MM.1S (cell line): ENCODE results near the gene PDE2A.

Source experiments
- DNase-seq: peaks from one replicate; pipeline ENCODE4 v3.0.0-alpha.2; 2015
- H2AFZ ChIP-seq: fragments of 300-600 bp; sonication (generic); 2 replicates; pipeline ENCODE4 v1.6.0; 2016; ENCODE audit warnings: antibody characterized with exemption, low read length
- H3F3A ChIP-seq: fragments of 300-600 bp; sonication (generic); 2 replicates; pipeline ENCODE4 v1.6.1; 2016; ENCODE audit warnings: mild to moderate bottlenecking, antibody characterized with exemption, low read length, moderate library complexity, mixed read lengths; ENCODE audit not compliant: insufficient read depth
- H3K27ac ChIP-seq: fragments of 300-600 bp; sonication (generic); 2 replicates; pipeline ENCODE4 v1.5.1; 2016; ENCODE audit warnings: mild to moderate bottlenecking, low read length
- H3K27me3 ChIP-seq: fragments of 300-600 bp; sonication (generic); replicated peaks from 2 replicates; pipeline ENCODE4 v1.6.0; 2016; ENCODE audit warnings: low read length; ENCODE audit not compliant: insufficient read depth
- H3K36me3 ChIP-seq: fragments of 300-600 bp; sonication (generic); replicated peaks from 2 replicates; pipeline ENCODE4 v1.6.1; 2016; ENCODE audit warnings: mild to moderate bottlenecking, low read length, mixed read lengths; ENCODE audit not compliant: insufficient read depth
- H3K4me1 ChIP-seq: fragments of 300-600 bp; sonication (generic); 2 replicates; pipeline ENCODE4 v1.6.1; 2016; ENCODE audit warnings: low read length, mixed read lengths
- H3K4me2 ChIP-seq: fragments of 300-600 bp; sonication (generic); 2 replicates; pipeline ENCODE4 v1.6.0; 2016; ENCODE audit warnings: low read depth, low read length
- H3K4me3 ChIP-seq: fragments of 300-600 bp; sonication (generic); 2 replicates; pipeline ENCODE4 v1.5.1; 2016; ENCODE audit warnings: low read length, mixed read lengths
- H3K79me2 ChIP-seq: fragments of 300-600 bp; sonication (generic); 2 replicates; pipeline ENCODE4 v1.6.1; 2016; ENCODE audit warnings: mixed run types, low read length, mixed read lengths
- H3K9ac ChIP-seq: fragments of 300-600 bp; sonication (generic); 2 replicates; pipeline ENCODE4 v1.6.1; 2016; ENCODE audit warnings: low read length, mixed read lengths
- H3K9me2 ChIP-seq: fragments of 300-600 bp; sonication (generic); replicated peaks from 2 replicates; pipeline ENCODE4 v1.6.1; 2016; ENCODE audit warnings: mild to moderate bottlenecking, low read length, mixed read lengths; ENCODE audit not compliant: insufficient read depth
- H3K9me3 ChIP-seq: fragments of 300-600 bp; sonication (generic); replicated peaks from 2 replicates; pipeline ENCODE4 v1.6.1; 2016; ENCODE audit warnings: mild to moderate bottlenecking, low read length, mixed read lengths; ENCODE audit not compliant: insufficient read depth
- H4K20me1 ChIP-seq: fragments of 300-600 bp; sonication (generic); 2 replicates; pipeline ENCODE4 v1.6.1; 2016; ENCODE audit warnings: mild to moderate bottlenecking, low read length, moderate library complexity, mixed read lengths; ENCODE audit not compliant: insufficient read depth
- CTCF ChIP-seq: fragments of 300-600 bp; sonication (generic); IDR thresholded peaks from 2 replicates; pipeline ENCODE4 v1.5.1; 2016; ENCODE audit warnings: antibody characterized with exemption, low read length, mixed read lengths
- EZH2 ChIP-seq: fragments of 300-600 bp; sonication (generic); optimal IDR thresholded peaks from 2 replicates; pipeline ENCODE3; 2017; ENCODE audit warnings: low read depth, mild to moderate bottlenecking, antibody characterized with exemption, low read length, mixed read lengths
- EZH2phosphoT487 ChIP-seq: fragments of 300-600 bp; sonication (generic); IDR thresholded peaks from 2 replicates; pipeline ENCODE4 v1.6.1; 2018; ENCODE audit warnings: antibody characterized with exemption, low read length

PDE2A gene

GRCh38 chr11:72687326-72687725, 13.1 kb upstream of the PDE2A start:
- Histone ChIP-seq H2AFZ (no peak overlapping the region), H3K4me1 (no peaks in the 10 kb centered on the region), H4K20me1 (0 out of 2 replicates have a peak, but pooled peaks cover 4% of the 10 kb centered on the region), H3K27me3 (no peaks in the 10 kb centered on the region), H3F3A (no peaks in the 10 kb centered on the region), H3K4me2 (no peak overlapping the region), H3K9me2 (no peaks in the 10 kb centered on the region), H3K27ac (no peak overlapping the region), H3K4me3 (no peak overlapping the region), H3K9ac (no peak overlapping the region), H3K9me3 (no peaks in the 10 kb centered on the region), H3K79me2 (no peaks in the 10 kb centered on the region), H3K36me3 (no peaks in the 10 kb centered on the region)
- TF ChIP-seq CTCF (no peak), EZH2 (no peak), EZH2phosphoT487 (no peak)
- no peak for DNase-seq

GRCh38 chr11:72686639-72687220, 12.5 kb upstream of the PDE2A start:
- Histone ChIP-seq H3K9me2 (no peaks in the 10 kb centered on the region), H3K4me1 (no peaks in the 10 kb centered on the region), H3K27me3 (no peaks in the 10 kb centered on the region), H3K36me3 (no peaks in the 10 kb centered on the region), H3K4me2 (no peak overlapping the region), H2AFZ (no peak overlapping the region), H3K4me3 (no peak overlapping the region), H4K20me1 (0 out of 2 replicates have a peak, but pooled peaks cover 4% of the 10 kb centered on the region), H3F3A (no peaks in the 10 kb centered on the region), H3K9me3 (no peaks in the 10 kb centered on the region), H3K9ac (no peak overlapping the region), H3K79me2 (no peaks in the 10 kb centered on the region), H3K27ac (no peak overlapping the region)
- DNase-seq, result no peak
- TF ChIP-seq EZH2 (no peak), CTCF (no peak), EZH2phosphoT487 (no peak)

- H3K9me2 ChIP-seq, result no peaks in the 10 kb centered on the region
- no peaks in the 10 kb centered on the region for H3F3A ChIP-seq
- H3K4me3 ChIP-seq, result no peak overlapping the region
- H2AFZ ChIP-seq, result no peak overlapping the region
- H3K9me3 ChIP-seq, result no peaks in the 10 kb centered on the region
- H4K20me1 ChIP-seq, result 0 out of 2 replicates have a peak, but pooled peaks cover 4% of the 10 kb centered on the region
- DNase-seq, result no peak
- TF ChIP-seq EZH2, result no peak
- TF ChIP-seq EZH2phosphoT487, result no peak
- no peak for TF ChIP-seq CTCF
- no peak overlapping the region for H3K4me2 ChIP-seq
- H3K79me2 ChIP-seq, result no peaks in the 10 kb centered on the region
- no peaks in the 10 kb centered on the region for H3K27me3 ChIP-seq
- H3K36me3 ChIP-seq, result no peaks in the 10 kb centered on the region
- H3K9ac ChIP-seq, result no peak overlapping the region
- no peaks in the 10 kb centered on the region for H3K4me1 ChIP-seq
- H3K27ac ChIP-seq, result no peak overlapping the region
Observed at GRCh38 chr11:72685560-72686480, 11.6 kb upstream of the PDE2A start.
